LNCAP (cell line): ENCODE measurements around the gene SLA2.

Experiments
- TF ChIP-seq, protein P1 (sequence below): fragments of 450-650 bp; IDR thresholded peaks from 2 replicates; pipeline ENCODE4 v1.5.1; 2017; ENCODE audit warnings: mild to moderate bottlenecking

The SLA2 gene

DNA sequence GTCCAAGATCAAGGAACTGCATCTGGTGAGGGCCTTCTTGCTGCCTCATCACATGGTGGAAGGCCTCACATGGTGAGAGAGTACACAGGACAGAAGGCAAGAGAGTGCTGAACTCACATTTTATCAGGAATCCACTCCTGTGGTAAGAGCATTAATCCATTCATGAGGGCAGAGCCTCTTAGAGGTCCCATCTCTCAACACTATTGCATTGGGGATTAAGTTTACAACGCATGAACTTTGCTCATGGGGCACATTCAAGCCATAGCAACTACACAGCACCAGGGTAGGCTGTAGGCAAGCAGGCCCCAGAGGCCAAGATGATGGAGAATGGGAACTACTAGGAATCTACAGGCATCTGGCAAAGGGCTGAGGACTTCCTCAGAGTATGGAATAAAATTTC lies 82.6 kb downstream of the SLA2 start:
- TF ChIP-seq, protein P1, sequence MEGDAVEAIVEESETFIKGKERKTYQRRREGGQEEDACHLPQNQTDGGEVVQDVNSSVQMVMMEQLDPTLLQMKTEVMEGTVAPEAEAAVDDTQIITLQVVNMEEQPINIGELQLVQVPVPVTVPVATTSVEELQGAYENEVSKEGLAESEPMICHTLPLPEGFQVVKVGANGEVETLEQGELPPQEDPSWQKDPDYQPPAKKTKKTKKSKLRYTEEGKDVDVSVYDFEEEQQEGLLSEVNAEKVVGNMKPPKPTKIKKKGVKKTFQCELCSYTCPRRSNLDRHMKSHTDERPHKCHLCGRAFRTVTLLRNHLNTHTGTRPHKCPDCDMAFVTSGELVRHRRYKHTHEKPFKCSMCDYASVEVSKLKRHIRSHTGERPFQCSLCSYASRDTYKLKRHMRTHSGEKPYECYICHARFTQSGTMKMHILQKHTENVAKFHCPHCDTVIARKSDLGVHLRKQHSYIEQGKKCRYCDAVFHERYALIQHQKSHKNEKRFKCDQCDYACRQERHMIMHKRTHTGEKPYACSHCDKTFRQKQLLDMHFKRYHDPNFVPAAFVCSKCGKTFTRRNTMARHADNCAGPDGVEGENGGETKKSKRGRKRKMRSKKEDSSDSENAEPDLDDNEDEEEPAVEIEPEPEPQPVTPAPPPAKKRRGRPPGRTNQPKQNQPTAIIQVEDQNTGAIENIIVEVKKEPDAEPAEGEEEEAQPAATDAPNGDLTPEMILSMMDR: no peak

DNA sequence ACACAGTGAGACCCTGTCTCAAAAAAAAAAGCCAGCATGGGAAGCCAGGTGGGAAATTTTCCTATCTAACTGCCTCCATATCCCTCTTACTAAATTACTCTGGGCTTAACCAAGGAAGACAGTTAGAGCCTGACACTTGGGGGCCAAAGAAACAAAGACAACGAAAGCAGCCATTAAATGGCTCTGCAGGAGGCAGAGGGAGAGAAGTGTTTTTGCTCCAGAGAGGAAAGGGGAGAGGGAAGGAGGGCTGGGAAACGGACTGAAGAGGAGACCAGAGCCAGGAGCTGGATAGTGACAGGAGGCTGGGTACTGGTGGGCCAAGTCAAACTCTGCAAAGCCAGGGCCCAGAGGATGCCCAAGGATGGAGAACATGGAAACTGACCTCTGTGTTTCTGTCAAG lies 83.3 kb downstream of the SLA2 start:
- TF ChIP-seq, protein P1: no peak
